Suprapubic skin (tissue), 4 donors: ENCODE results near the gene USP20. TPM values are rescaled to one million over a fixed set of nuclear protein-coding genes. Genes with fewer than 3 reads are reported as not detected.

Source experiments
- DNase-seq, 2 donors: peaks; one replicate each; pipeline ENCODE4 v3.0.0-alpha.2; 2019; ENCODE audit warnings: low spot score in 2 of 2
- H3K27ac ChIP-seq: fragments of 200-600 bp; sonication (generic); one replicate; pipeline ENCODE4 v1.5.1; 2019
- H3K27me3 ChIP-seq: fragments of 200-600 bp; sonication (generic); one replicate; pipeline ENCODE4 v1.5.1; 2019
- H3K36me3 ChIP-seq: fragments of 200-600 bp; sonication (generic); one replicate; pipeline ENCODE4 v1.5.1; 2019
- H3K4me1 ChIP-seq: fragments of 200-600 bp; sonication (generic); one replicate; pipeline ENCODE4 v1.5.1; 2019
- H3K4me3 ChIP-seq: fragments of 200-600 bp; sonication (generic); one replicate; pipeline ENCODE4 v1.5.1; 2019; ENCODE audit warnings: mild to moderate bottlenecking
- H3K9me3 ChIP-seq: fragments of 200-600 bp; sonication (generic); one replicate; pipeline ENCODE4 v1.5.1; 2019
- CTCF ChIP-seq, 2 donors: fragments of 200-600 bp in 1 of 2; fragments of 450-650 bp in 1 of 2; sonication (generic) in 1 of 2; IDR thresholded peaks; one replicate each; pipeline ENCODE4 v1.5.1; 2016 to 2019; ENCODE audit warnings: antibody characterized with exemption in 2 of 2, mild to moderate bottlenecking in 1 of 2, moderate library complexity in 1 of 2
- EP300 ChIP-seq: sonication (generic); formaldehyde crosslinking; IDR thresholded peaks from one replicate; pipeline ENCODE4 v1.6.1; 2017; ENCODE audit warnings: antibody characterized with exemption
- POLR2A ChIP-seq, 2 donors: fragments of 450-650 bp; IDR thresholded peaks; one replicate each; pipeline ENCODE4 v1.6.1; 2017; ENCODE audit warnings: antibody characterized with exemption in 2 of 2, mild to moderate bottlenecking in 2 of 2, moderate library complexity in 2 of 2
- POLR2AphosphoS5 ChIP-seq, 3 donors: sonication (generic); formaldehyde crosslinking; IDR thresholded peaks; one replicate each; pipeline ENCODE4 v1.6.1; 2017; ENCODE audit warnings: antibody characterized with exemption in 3 of 3
- WGBS: methylation state at CpG from one replicate; pipeline ENCODE4 v1.1.5; 2018; 5-methylcytosine and 5-hydroxymethylcytosine counted together
- total RNA-seq, 4 donors: library from RNA; depleted of rRNA; stranded (reverse); fragments of >200 nt; gene quantifications; one replicate each; pipeline ENCODE4 v1.1.0, GENCODE V29; 2016

Gene USP20
- total RNA-seq, 4 donors from 2014 or later = 22.6 to 51.4 (median 34.4) TPM

- no peak for DNase-seq
- H3K27ac ChIP-seq = no peak overlapping the region
Measured at GRCh38 chr9:129876815-129877214, 41.6 kb downstream of the USP20 start.

GRCh38 chr9:129878291-129878690, 43.0 kb downstream of the USP20 start:
- peaks cover 37% of the 10 kb centered on the region for H3K36me3 ChIP-seq
- H3K9me3 ChIP-seq = no peaks in the 10 kb centered on the region
- DNase-seq = no peak
- no peak overlapping the region for H3K4me3 ChIP-seq
- no peak overlapping the region for H3K27ac ChIP-seq
- no peak for TF ChIP-seq EP300
- TF ChIP-seq CTCF (IDR thresholded peaks at IDR 0.05) = no peak
- TF ChIP-seq POLR2A (IDR thresholded peaks at IDR 0.05) = no peak
- no peak for TF ChIP-seq POLR2AphosphoS5 (IDR thresholded peaks at IDR 0.05)
- H3K4me1 ChIP-seq = no peaks in the 10 kb centered on the region
- H3K27me3 ChIP-seq = no peaks in the 10 kb centered on the region
- 93% methylated on average over 11 of the region's 11 CpGs for WGBS

More at GRCh38 chr9:129876815-129877214, 41.6 kb downstream of the USP20 start:
- WGBS = 90% methylated on average over 7 of the region's 7 CpGs
- Histone ChIP-seq H3K36me3 (peaks cover 31% of the 10 kb centered on the region), H3K4me3 (no peak overlapping the region), H3K9me3 (no peaks in the 10 kb centered on the region), H3K27me3 (no peaks in the 10 kb centered on the region), H3K4me1 (no peaks in the 10 kb centered on the region)
- no peak for TF ChIP-seq EP300
- TF ChIP-seq POLR2AphosphoS5 (IDR thresholded peaks at IDR 0.05) = no peak
- TF ChIP-seq CTCF (IDR thresholded peaks at IDR 0.05) = no peak
- TF ChIP-seq POLR2A (IDR thresholded peaks at IDR 0.05) = no peak

DNA sequence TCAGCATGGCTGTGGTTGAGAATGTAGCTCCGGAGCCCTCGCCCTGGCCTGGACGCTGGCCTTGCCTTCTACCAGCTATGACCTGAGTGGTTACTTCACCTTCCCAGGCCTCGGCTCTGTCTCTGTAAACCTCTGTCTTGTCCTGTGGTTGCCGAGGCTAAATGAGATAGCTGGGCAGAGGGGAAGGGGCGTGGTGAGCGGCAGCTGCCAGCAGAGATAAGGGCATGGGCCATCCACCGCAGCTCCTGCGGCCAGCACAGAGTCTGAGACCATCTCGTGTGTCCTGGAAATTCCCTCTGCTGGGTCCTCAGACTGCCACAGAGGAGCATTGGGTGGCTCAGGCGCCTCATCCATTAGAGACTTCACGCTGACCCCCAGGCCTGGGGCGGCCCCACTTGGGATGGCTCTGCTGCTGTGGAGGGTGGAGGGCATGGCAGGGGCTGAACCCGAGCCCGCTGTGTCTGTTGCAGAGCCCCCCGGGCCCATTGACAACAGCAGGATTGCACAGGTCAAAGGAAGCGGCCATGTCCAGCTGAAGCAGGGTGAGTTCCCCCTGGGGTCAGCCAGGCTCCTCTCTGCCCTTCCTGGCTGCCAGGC, 43.9 kb downstream of the USP20 start:
- no peaks in the 10 kb centered on the region for H3K27me3 ChIP-seq
- no peak overlapping the region for H3K27ac ChIP-seq
- no peaks in the 10 kb centered on the region for H3K9me3 ChIP-seq
- 90% methylated on average over 2 of the region's 17 CpGs for WGBS
- peaks cover 6% of the 10 kb centered on the region for H3K4me1 ChIP-seq
- TF ChIP-seq POLR2A (IDR thresholded peaks at IDR 0.05) = no peak
- no peak for TF ChIP-seq POLR2AphosphoS5 (IDR thresholded peaks at IDR 0.05)
- no peak for TF ChIP-seq EP300
- no peak for TF ChIP-seq CTCF (IDR thresholded peaks at IDR 0.05)
- no peak for DNase-seq
- no peak overlapping the region for H3K4me3 ChIP-seq
- H3K36me3 ChIP-seq = peaks cover 28% of the 10 kb centered on the region

- Histone ChIP-seq H3K4me1 (peaks cover 15% of the 10 kb centered on the region), H3K36me3 (peaks cover 19% of the 10 kb centered on the region), H3K9me3 (no peaks in the 10 kb centered on the region), H3K27ac (no peak overlapping the region), H3K27me3 (no peaks in the 10 kb centered on the region), H3K4me3 (no peak overlapping the region)
- WGBS = 94% methylated on average over 29 of the region's 31 CpGs
- TF ChIP-seq CTCF (IDR thresholded peaks at IDR 0.05) (no peak), POLR2AphosphoS5 (IDR thresholded peaks at IDR 0.05) (no peak), POLR2A (IDR thresholded peaks at IDR 0.05) (no peak), EP300 (no peak)
- DNase-seq = no peak
Measured at GRCh38 chr9:129879991-129880653, 44.9 kb downstream of the USP20 start.

- H3K27ac ChIP-seq = no peak overlapping the region
- TF ChIP-seq POLR2AphosphoS5 (IDR thresholded peaks at IDR 0.05) (no peak), CTCF (IDR thresholded peaks at IDR 0.05) (no peak), POLR2A (IDR thresholded peaks at IDR 0.05) (no peak), EP300 (no peak)
- peaks cover 21% of the 10 kb centered on the region for H3K4me1 ChIP-seq
- no peak for DNase-seq
- no peaks in the 10 kb centered on the region for H3K27me3 ChIP-seq
- peaks cover 11% of the 10 kb centered on the region for H3K36me3 ChIP-seq
- H3K9me3 ChIP-seq = no peaks in the 10 kb centered on the region
- 85% methylated on average over 20 of the region's 28 CpGs for WGBS
- no peak overlapping the region for H3K4me3 ChIP-seq
Measured at GRCh38 chr9:129880654-129881546, 45.6 kb downstream of the USP20 start.
